ENCODE measurements around the gene DMRT2.

DMRT2 gene

DNA sequence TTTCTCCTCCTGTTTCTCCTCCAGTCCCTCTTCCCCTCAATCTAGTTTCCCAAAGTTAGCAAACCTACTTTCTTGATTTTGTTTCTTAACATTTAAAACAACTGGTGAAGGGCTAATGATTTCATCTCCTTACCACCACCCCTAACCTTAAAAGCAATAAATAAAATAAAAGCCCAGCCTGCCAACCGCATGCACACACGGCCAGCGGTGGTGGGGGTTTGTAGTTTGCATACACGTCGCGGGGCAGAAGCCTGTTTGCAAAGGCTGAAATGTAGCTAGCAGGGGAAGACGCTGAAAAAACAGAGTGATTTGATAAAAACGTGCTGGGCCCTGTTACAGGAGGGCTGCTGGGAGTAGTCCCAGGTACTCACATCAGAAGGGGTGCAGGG is 1.9 kb upstream of the DMRT2 start:
- DNase-seq = no peak

DNA sequence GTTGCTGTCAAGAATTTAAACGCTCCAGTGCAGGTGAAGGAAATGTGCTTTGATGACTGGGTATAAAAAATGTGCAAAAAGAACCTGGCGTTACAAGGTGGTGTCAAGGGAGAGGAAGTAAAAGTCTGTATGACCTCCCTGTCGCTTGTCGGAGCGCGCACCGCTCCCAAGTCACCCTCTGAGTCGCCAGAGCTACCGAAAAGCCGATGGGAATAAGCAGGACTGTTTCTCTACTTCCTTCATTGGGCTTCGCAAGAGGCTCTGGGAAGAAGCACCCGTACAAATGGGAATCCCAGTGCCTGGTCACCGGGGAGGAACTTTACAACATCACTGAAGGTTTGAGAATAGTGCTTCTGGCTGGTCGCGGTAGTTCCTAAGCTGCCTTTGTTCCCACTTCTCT is 1.3 kb upstream of the DMRT2 start:
- no peak for DNase-seq

DNA sequence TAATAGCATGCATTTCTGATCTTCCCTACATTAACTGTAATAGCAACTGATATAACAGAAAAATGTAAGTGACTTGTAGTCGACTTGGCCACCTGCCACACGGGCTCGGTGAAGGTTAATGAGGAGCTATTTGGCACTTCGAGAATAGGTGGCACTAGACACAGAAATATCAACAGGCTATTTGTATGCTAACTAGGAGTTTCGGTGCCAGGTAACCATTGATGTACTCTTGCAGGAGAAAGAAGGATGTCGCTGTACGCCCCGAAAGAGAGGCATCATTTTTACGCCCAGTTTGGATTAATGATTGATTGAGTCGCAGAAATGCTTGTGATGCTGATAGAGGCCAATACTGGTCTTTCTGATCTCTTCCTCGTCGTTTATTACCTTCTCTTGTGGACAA is 516 bp upstream of the DMRT2 start:
- no peak for DNase-seq

DNA sequence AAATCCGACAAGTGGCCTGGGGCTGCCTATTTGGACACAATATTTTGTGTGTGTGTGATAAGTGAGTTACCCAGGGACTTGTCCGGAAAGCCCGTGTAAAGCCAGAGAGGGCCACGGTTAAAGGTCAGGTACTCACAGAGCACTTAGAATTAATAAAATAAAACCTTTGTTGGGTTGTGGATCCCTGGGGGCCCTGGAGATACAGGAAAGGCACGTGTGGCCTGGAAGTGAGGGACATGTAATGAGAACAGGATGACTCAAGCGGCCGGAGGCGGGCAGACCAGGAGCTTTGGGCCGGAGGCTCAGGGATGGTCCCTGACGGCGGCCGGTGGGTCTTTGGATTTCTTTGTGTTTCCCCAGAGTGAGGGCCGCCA is 1.0 kb downstream of the DMRT2 start:
- DNase-seq = no peak

DNA sequence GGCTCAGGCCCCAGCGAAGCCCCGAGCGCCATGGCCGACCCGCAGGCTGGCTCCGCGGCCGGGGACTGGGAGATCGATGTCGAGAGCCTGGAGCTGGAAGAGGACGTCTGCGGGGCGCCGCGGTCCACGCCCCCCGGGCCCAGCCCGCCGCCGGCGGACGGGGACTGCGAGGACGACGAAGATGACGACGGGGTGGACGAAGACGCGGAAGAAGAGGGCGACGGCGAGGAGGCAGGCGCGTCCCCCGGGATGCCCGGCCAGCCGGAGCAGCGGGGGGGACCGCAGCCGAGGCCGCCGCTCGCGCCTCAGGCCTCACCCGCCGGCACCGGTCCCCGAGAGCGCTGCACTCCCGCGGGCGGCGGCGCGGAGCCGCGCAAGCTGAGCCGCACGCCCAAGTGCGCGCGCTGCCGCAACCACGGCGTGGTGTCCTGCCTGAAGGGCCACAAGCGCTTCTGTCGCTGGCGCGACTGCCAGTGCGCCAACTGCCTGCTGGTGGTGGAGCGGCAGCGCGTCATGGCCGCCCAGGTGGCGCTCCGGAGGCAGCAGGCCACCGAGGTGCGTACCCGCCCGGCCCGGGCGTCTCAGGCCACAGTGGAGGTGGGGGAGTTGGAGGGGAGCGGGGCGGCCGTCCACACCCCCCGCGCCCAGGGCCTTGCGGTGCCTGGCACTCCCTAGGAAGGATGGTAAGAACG is 1.6 kb downstream of the DMRT2 start:
- no peak for DNase-seq

DNA sequence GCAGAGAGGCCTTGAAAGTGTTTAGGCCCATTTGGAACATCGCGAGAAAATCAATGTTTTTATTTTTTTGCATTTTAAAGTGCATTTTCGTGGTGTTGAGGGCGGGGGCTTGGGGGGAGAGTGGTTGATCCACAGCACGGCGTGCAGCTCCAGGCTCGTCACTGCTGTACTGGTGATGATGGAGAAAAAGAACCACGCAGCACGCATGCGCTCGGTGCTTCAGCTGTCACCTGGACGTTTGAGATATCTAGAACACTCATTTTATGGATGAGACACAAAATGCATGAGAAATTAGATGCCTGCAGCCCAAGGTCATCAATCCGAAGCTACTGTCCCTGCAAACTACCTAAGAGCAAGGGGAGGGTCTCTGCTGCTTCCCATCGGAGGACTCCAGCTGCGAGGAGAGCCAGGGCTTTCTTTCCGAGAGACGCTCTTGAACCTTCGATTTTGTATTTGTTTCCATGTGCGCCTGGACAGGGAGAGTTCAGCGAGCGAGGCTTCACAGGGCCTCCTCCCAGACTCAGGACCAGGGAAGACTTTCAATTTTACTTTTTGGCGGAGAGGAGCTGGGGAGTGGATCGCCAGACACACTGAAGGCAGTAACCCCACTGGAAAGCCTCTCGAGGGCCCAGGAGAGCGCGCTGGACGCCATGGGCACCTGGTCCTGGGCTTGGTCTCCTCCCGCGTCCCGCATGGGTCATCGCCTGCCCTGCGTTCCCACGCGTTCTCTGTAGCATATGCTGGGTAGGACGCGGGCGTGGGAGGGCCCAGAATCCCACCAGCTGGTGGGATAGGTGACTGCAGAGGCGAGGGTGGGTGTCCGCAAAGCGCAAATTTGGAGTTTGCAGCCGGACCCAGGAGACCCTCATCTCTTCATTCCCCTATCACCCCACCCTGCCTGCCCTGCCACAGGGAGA is 2.5 kb downstream of the DMRT2 start:
- DNase-seq = no peak

DNA sequence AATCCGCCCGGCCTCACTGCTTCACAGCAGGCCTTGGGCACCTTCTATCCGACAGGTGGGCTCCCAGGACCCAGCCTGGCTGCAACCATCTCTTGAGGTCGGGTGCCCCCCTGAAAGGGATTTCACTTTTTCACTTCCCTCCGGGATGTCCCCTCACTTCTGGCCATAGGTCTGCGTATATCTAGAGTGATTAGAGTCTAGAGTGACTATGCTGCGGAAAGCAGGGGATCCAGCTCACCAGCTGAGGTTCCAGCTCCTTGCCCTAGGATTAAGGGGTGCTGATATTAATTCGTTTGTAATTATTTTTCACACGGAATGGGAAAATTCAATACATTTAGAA is 3.1 kb downstream of the DMRT2 start:
- DNase-seq = no peak

DNA sequence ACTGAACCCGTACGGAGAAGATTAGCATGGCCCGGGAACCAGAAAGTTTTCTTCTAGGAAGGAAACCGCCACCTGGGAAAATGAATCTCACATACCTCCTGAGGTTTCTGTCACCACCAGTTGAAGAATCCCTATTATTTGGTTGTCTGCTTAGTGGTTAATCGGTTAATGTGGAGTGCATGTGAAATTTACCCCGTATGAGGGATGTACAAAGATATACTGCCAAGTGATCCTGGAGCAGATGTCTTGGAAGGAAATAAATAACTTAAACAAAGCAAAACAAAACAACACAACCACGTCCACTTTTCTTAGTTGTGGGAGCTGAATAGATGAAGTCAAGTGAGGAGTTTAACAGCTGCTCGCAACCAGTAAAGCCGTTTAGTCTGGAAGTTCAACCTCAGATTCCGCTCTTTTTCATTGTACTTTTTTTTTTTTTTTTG is 3.8 kb downstream of the DMRT2 start:
- DNase-seq = no peak

DNA sequence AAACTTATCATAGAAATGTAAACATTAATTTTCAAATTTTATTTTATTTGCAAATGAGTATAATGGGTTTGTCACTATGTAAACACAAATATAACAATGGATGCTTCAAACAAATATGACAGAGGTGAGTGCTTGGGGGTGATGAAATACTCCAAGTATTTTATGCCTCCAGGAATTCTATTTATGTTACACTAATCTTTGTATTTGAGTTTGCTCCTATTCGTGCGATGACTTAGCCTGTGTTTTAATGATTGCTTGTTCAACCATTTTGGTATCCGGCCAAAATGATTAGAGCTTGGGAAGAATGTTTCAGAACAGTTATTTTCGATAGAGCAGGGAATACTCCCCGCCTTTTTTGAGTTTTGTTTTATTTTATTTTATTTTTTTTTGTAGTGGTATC is 5.0 kb downstream of the DMRT2 start:
- DNase-seq = no peak

DNA sequence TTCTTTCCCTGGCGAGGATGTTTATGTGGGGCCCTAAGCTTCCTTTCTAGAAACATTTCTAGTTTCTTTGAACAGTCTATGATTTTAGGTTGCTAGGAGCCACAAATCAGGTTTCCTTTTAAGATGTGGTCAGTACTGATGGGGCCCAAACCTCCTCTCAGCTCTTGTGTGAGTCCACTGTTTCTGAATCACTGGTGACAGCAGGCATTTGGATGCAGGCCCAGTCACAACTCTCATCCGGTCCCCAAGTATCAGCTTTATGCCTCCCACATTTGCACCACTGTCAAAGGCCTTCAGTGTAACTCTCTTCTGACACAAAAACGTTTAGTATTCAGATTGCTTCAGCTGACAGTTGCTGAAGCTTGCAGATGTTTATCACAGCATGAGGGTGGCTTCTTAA is 7.8 kb downstream of the DMRT2 start:
- no peak for DNase-seq

DNA sequence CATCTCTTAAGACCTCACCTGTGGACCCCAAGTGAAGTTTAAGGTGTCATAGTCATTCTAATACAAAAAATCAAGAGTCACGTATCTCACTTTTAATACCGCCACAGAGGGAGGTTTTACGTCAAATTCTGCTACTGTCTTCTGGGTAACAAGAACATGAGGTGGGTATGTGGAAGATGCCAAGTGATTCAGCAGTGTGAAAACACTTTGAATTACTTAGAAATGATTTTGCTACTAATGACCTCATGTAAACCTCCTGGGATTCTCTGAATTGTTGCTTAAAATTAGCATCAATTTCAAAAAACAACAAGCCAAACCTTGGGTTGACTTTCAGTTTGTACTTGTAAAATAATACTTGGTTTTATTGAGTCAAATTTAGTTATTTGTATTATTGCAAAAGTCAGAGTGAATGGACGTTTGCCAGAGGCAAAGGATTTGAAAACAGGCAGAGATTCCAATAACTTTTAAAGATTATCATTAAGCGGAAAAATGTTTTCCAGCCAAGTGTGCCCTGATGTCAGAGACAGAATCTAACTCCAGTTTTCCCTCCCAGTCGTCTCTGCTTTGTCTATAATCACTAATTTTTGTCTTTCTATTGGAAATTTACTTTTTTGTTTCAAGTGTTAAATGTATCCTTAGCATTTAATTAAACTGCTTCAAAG is 8.8 kb downstream of the DMRT2 start:
- DNase-seq = no peak

DNA sequence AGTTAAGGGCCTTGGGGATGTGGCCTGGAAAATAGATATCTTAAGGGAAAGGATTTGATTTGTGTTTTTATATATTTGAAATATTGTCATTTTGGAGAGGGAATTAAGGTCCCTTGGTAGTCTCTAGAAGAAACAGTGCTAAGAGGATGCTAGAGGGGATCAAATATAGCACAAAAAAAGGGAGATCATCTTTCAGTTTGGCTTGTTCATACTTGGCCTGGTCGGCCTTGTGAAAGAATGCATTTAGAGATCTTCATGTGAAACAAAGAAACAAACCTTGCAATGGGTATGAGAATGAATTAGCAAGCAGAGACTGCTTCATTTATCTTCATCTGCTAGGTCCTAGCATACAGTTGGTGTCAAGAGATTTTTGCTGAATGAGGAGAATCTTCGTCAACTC is 15.0 kb downstream of the DMRT2 start:
- no peak for DNase-seq

DNA sequence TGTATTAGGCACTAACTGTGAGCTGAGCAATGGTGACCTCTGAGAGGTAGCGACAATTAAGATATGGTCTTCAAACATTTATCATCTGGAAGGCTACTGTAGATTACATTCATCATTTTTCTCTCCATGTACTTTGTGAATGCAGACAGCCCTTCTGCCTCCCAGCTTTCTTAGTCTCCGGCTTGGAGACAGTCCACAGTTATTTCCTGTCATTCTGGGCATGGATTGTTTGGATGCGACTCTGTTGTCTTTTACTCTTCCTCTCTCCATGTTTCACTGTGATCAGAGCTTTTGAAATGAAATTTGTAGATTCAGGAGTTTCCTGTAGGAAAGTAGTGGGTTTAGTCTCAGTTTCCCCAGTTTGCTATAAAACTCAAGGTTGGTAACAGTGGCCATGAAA is 20.5 kb downstream of the DMRT2 start:
- DNase-seq = no peak

DNA sequence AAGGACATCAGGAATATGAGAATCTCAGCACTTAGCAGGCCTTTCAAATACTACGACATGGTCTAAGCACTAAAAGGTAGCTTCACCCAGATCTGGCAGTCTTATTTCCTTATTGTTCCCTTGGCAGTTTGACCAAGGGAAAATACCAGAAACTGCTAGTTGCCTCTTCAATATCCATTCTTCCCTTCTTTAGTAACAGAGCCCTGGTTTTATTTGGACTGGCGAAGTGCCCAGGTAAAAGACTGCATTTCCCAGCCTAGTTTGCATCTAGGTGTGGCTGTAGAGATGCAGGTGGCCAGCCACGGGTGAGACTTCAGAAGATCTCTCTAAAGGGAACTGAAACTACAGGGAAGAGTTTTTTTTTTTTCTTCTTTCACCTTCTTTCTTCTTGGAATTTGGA is 21.6 kb downstream of the DMRT2 start:
- DNase-seq = no peak

DNA sequence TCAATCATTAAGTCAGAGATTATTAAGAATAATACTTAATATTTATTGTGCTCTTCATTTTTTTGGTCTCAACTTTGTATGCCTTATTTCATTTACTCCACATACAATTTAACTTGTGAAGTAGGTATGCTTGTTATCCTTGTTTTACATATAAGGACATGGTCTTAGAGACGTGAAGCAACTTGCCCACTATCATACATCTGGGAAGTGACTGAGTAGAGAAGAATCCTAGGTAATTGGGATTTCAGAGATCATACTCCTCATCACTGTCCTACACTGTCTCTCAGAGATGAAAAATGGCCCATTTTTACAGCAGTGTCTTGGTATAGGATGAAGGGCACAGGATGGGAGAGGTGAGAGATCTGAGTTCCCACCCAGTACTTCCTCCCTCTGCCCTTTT is 23.3 kb downstream of the DMRT2 start:
- no peak for DNase-seq

DNA sequence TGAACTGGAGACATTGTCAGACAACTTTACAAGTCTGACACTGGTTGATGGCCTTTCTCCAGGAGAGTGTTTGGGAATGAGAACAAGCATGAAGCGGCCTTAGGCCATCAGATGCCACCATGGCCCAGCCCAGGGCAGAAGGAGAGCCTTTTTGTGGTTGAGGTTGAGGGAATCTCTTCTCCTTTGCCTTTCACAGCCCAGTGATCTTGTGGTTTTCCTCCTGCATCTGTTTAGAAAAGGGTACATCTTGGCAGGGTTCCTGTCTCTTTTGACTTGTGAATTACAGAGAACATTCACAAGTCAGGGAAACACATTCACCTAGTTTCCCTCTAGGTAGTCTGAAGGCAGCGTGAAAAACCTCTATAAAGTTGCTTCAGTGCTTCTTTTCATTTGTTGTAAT is 27.5 kb downstream of the DMRT2 start:
- no peak for DNase-seq

DNA sequence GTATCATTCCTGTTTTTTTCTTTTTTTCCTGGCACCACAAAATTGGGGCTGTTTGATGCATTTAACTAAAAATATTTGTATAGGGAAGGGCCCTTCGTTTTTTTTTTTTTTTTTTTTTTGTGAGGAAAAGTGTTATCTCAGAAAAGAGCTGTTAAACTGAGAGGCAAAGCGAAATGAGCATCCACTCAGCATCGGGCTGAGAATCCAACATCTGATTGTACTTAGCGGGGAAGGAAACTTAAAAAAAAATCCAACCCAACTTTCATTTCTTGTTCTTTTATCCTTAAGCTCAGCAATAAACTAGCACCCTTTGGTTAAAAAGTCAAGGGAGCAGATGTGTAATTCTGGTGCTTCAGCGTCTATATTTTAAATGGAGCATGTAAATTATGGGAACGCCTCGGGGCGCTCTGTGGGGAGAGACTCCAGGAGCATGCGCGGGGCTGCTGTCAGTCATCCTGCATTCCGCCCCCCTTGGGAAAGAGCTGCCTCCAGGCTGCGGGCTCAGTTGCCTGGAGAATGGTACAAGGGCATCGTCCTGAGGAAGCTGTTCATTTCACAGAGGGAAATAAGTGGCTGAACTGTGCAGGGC is 33.3 kb downstream of the DMRT2 start:
- no peak for DNase-seq

DNA sequence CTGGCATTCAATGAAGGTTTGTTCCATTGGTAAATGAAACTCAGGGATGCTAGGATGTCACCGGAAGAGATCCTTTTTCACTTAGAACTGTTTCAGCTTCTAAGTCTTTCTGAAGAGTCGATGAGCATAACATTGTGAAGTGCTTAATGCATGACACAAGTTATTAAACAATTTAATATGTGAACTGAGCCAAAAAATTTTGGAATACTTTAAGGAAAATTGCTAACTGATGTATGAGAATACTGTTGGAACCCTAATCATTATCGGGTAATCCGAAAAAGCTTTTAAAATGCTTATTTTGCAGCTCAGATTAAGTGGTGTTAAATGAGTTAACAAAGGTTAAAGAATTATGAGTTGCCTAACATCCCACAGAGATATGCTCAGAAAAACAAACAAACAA is 34.9 kb downstream of the DMRT2 start:
- no peak for DNase-seq

DNA sequence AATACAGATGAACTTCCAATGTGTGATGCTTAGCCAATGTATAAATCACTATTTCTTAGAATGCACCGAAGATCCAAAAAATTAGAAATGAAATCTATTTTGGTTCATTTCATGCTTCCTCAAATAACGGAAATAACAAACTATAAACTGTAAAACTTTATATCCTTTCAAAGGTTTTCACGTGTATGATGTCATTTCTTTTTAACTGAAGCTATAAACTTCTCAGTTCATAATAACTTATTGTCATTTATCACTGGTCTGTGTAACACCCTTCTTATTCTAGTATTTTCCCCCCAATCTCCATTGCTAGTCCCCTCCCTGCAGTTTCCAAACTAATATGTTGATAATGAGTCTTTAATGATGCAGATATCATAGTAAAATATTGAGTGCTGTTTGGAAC is 36.4 kb downstream of the DMRT2 start:
- no peak for DNase-seq

DNA sequence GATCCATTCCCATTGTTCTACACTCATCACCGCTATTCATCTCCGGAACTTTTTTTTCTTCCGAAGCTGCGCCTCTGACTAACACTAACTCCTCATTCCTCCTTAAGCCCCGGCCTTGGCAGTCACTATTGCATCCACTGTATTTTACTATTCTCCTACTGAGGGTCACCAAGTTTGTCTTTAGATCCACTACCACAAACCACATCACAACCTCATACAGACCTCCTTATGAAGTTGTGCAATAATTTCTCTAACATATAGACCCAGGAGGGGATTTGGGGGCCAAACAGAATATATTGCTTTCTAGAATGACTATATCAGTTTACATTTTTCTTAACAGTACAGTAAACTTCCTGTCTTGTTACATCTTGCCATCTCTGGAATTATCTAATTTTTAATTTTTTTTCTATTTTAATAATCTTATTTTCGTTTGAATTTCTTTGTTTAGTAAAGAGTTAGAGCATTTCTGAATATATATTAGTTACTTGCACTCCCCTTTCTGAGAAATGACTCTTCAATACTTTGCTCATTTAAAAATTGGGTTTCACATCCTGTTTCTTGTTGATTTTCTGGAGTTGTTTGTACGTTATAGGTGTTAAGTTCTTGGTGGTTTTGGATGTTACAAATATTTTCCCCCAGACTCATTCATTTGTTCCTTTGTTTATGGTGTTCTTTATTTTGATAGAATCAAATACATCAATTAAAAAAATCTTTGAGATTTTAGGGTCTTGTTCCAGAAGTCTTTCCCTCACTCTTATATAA is 37.1 kb downstream of the DMRT2 start:
- DNase-seq = no peak

DNA sequence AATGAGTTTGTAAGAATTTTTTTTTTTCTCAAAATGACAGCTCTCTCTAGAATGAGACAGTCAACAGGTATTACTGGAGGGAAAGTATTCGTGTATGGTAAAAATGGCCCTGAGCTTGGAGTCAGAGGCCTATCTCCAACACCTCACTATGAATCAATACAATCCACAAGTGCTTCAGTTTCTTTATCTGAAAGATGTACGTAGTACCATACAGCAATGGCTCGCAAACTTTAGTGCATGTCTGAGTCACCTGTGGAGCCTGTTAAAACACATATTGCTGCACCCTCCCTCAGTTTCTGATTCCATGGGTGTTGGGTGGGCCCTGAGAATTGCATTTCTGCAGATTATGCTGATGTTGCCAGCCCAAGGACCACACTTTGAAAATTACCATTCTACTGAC is 44.6 kb downstream of the DMRT2 start:
- no peak for DNase-seq

DNA sequence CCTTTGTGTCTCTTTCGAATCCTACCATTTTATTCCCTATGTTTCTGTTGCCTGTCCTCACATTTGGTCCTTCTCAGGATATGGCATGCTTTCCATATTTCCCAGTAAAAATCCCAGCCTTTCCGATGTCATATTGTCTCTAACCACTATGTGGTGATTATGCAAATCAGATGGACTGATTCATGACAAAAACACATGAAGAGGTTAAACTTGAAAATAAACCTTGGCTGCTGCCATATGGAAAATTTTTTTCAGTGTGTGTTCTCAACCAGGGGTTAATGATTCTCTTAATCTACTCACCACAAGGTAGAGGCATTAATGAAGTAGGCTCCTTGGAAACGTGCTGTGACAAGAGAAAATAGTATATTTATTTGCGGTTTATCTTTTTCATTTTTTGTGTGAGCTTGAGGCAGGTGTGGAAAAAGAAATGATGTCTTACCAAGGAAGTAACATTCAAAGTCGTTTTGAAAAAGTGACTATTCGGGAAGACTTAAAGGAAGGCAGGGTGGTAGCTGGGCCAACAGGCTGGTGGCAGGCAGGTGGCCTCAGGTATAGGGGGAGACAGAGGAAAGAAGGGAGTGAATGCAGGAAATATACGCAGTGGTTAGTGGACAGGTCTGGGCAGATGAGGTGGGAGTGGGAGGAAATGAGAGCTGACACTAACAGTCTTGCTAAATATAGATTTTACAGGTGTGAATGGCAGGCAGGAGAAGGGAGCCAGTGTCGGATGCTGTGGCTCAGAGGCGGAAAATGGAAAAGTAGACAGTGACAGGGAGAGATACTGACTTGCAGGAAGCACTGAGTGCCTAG is 46.2 kb downstream of the DMRT2 start:
- no peak for DNase-seq

All from DMS79 treated with DMSO at 0.1 percent for 48 hours (cell line).